Smooth muscle cell (in vitro differentiated cells): ENCODE measurements around the gene FBXO10. TPM values are rescaled to one million over a fixed set of nuclear protein-coding genes. Genes with fewer than 3 reads are reported as not detected.

Experiments
- DNase-seq: peaks from one replicate; lab custom pipeline; 2025; ENCODE audit not compliant: unreplicated experiment; lab: John Stamatoyannopoulos, UW
- H2AFZ ChIP-seq: fragments of 200-600 bp; sonication (generic); 2 replicates; pipeline ENCODE4 v1.6.0; 2016; ENCODE audit warnings: antibody characterized with exemption, low read depth, mild to moderate bottlenecking
- H3F3A ChIP-seq: fragments of 200-600 bp; sonication (generic); 2 replicates; pipeline ENCODE4 v1.6.0; 2017; ENCODE audit warnings: antibody characterized with exemption, low read depth
- H3K27ac ChIP-seq: fragments of 200-600 bp; sonication (generic); 2 replicates; pipeline ENCODE4 v1.5.1; 2016; ENCODE audit warnings: low read depth, mild to moderate bottlenecking
- H3K27me3 ChIP-seq: fragments of 200-600 bp; sonication (generic); 2 replicates; pipeline ENCODE4 v1.6.1; 2016; ENCODE audit warnings: low read depth, mild to moderate bottlenecking
- H3K36me3 ChIP-seq: fragments of 200-600 bp; sonication (generic); 2 replicates; pipeline ENCODE4 v1.5.1; 2016; ENCODE audit warnings: low read depth
- H3K4me1 ChIP-seq: fragments of 200-600 bp; sonication (generic); 2 replicates; pipeline ENCODE4 v1.5.1; 2016; ENCODE audit warnings: low read depth
- H3K4me2 ChIP-seq: fragments of 200-600 bp; sonication (generic); 2 replicates; pipeline ENCODE4 v1.6.0; 2016; ENCODE audit warnings: mild to moderate bottlenecking
- H3K4me3 ChIP-seq: fragments of 200-600 bp; sonication (generic); 2 replicates; pipeline ENCODE4 v1.5.1; 2016; ENCODE audit warnings: mild to moderate bottlenecking
- H3K79me2 ChIP-seq: fragments of 200-600 bp; sonication (generic); 2 replicates; pipeline ENCODE4 v1.6.0; 2016; ENCODE audit warnings: low read depth, mild to moderate bottlenecking
- H3K9ac ChIP-seq: fragments of 200-600 bp; sonication (generic); 2 replicates; pipeline ENCODE4 v1.6.0; 2016; ENCODE audit warnings: low read depth
- H3K9me3 ChIP-seq: fragments of 200-600 bp; sonication (generic); replicated peaks from 2 replicates; pipeline ENCODE4 v1.5.1; 2016; ENCODE audit warnings: low read depth
- H4K20me1 ChIP-seq: fragments of 200-600 bp; sonication (generic); 2 replicates; pipeline ENCODE4 v1.6.0; 2016; ENCODE audit warnings: low read depth
- CTCF ChIP-seq: fragments of 200-600 bp; sonication (generic); IDR thresholded peaks from 2 replicates; pipeline ENCODE4 v1.5.1; 2017; ENCODE audit warnings: borderline replicate concordance, mild to moderate bottlenecking, antibody characterized with exemption; ENCODE audit not compliant: insufficient read depth, poor library complexity, severe bottlenecking
- WGBS: methylation state at CpG from one replicate; pipeline ENCODE4 v1.1.7; 2016; ENCODE audit warnings: low lambda C conversion rate; 5-methylcytosine and 5-hydroxymethylcytosine counted together
- polyA plus RNA-seq: library from polyadenylated mRNA; unstranded; fragments of >200 nt; fragmentation: Nextera tagmentation; extraction: Ambion mirVana; gene quantifications from 2 replicates; pipeline ENCODE4 v1.2.1, GENCODE V29; 2016
- total RNA-seq: library from RNA; depleted of rRNA; stranded (reverse); fragments of >200 nt; gene quantifications from 2 replicates; pipeline ENCODE4 v1.2.3, GENCODE V29; 2014

The FBXO10 gene
- total and polyA plus RNA-seq, 2 experiments from 2014 or later = 3.5 to 7.0 TPM

GRCh38 chr9:37571282-37571681 lies 4.9 kb downstream of the FBXO10 start:
- Histone ChIP-seq H3K9me3 (no peaks in the 10 kb centered on the region), H3K79me2 (peaks cover 24% of the 10 kb centered on the region), H3K4me2 (no peak overlapping the region), H3K27me3 (no peaks in the 10 kb centered on the region), H3K27ac (no peak overlapping the region), H2AFZ (no peak overlapping the region), H4K20me1 (peaks cover 21% of the 10 kb centered on the region), H3K36me3 (no peaks in the 10 kb centered on the region), H3K9ac (no peak overlapping the region), H3F3A (peaks cover 6% of the 10 kb centered on the region), H3K4me1 (peaks cover 15% of the 10 kb centered on the region), H3K4me3 (no peak overlapping the region)
- no peak for TF ChIP-seq CTCF
- WGBS = 85% methylated on average over 1 of the region's 1 CpG
- no peak for DNase-seq

- Histone ChIP-seq H3K36me3 (no peaks in the 10 kb centered on the region), H3K27me3 (no peaks in the 10 kb centered on the region), H2AFZ (no peak overlapping the region), H3K4me1 (no peaks in the 10 kb centered on the region), H3F3A (no peaks in the 10 kb centered on the region), H3K9me3 (no peaks in the 10 kb centered on the region), H3K4me2 (no peak overlapping the region), H3K9ac (no peak overlapping the region), H3K4me3 (no peak overlapping the region), H3K27ac (no peak overlapping the region), H3K79me2 (peaks cover 14% of the 10 kb centered on the region), H4K20me1 (peaks cover 15% of the 10 kb centered on the region)
- DNase-seq = no peak
- 84% methylated on average over 3 of the region's 3 CpGs for WGBS
- no peak for TF ChIP-seq CTCF
Measured at GRCh38 chr9:37566716-37567115, 9.5 kb downstream of the FBXO10 start.

GRCh38 chr9:37565661-37566618 lies 10.2 kb downstream of the FBXO10 start:
- Histone ChIP-seq H3K9ac (no peak overlapping the region), H3K79me2 (peaks cover 14% of the 10 kb centered on the region), H2AFZ (no peak overlapping the region), H3K27me3 (no peaks in the 10 kb centered on the region), H3F3A (no peaks in the 10 kb centered on the region), H4K20me1 (peaks cover 15% of the 10 kb centered on the region), H3K9me3 (no peaks in the 10 kb centered on the region), H3K36me3 (no peaks in the 10 kb centered on the region), H3K4me3 (no peak overlapping the region), H3K4me1 (no peaks in the 10 kb centered on the region), H3K4me2 (no peak overlapping the region), H3K27ac (no peak overlapping the region)
- WGBS = 94% methylated on average over 7 of the region's 7 CpGs
- no peak for TF ChIP-seq CTCF
- no peak for DNase-seq
